ENCODE measurements around the gene IL25. TPM values are rescaled to one million over a fixed set of nuclear protein-coding genes. Genes with fewer than 3 reads are reported as not detected.
A peak's percentile ranks its signal among the peaks of the same experiment; 100 is the strongest.

The IL25 gene
- total and polyA plus RNA-seq, 2 of the 13 experiments (the other 11 are each of a cell fraction or from before 2014, with no cell fraction given): not detected

GRCh38 chr14:23326491-23327332, 45.9 kb upstream of the IL25 start (continued):
- TF ChIP-seq MAFK (conservative IDR thresholded peaks at IDR 0.05 in 1 of 2, IDR thresholded peaks at IDR 0.05 in 1 of 2; ENCODE audit: low read length in 2 of 2) (no peak), ZMAT3 (CRISPR knock-in tag; conservative IDR thresholded peaks at IDR 0.05) (no peak), AHR (CRISPR knock-in tag; IDR thresholded peaks at IDR 0.05) (no peak), ZBTB44 (CRISPR knock-in tag; IDR thresholded peaks at IDR 0.05) (no peak), ONECUT2 (CRISPR knock-in tag; IDR thresholded peaks at IDR 0.05) (no peak), ZNF543 (CRISPR knock-in tag; IDR thresholded peaks at IDR 0.05) (peak; percentile 43; the same call in 1 of the 2 replicates), RARG (CRISPR knock-in tag; IDR thresholded peaks at IDR 0.05; ENCODE audit: low read depth) (no peak; the same call in 1 of the 2 replicates), FOXA1 (IDR thresholded peaks at IDR 0.05) (no peak), FOXA1 (CRISPR knock-in tag; IDR thresholded peaks at IDR 0.05) (no peak), ZBTB46 (CRISPR knock-in tag; IDR thresholded peaks at IDR 0.05; ENCODE audit: borderline replicate concordance) (no peak), HMGXB4 (CRISPR knock-in tag; IDR thresholded peaks at IDR 0.05; ENCODE audit: borderline replicate concordance in 1 of 2, low read depth in 1 of 2) (no peak), BCL6 (CRISPR knock-in tag; IDR thresholded peaks at IDR 0.05) (0 out of 2 replicates have a peak, but pooled peaks have one; percentile 6), CBX2 (IDR thresholded peaks at IDR 0.05; ENCODE audit: low read depth, low read length) (no peak), CBX2 (CRISPR knock-in tag; IDR thresholded peaks at IDR 0.05; ENCODE audit: low read depth) (no peak), RBM39 (IDR thresholded peaks at IDR 0.05; ENCODE audit: low read depth, low read length, poor library complexity, severe bottlenecking) (no peak), ZNF768 (CRISPR knock-in tag; IDR thresholded peaks at IDR 0.05) (peak; percentile 60; the same call in 1 of the 2 replicates), TOPORS (CRISPR knock-in tag; IDR thresholded peaks at IDR 0.05) (no peak), TBL1XR1 (IDR thresholded peaks at IDR 0.05; ENCODE audit: borderline replicate concordance, low read length, partially characterized antibody) (no peak), ZNF784 (CRISPR knock-in tag; IDR thresholded peaks at IDR 0.05; ENCODE audit: borderline replicate concordance) (no peak), BRD4 (CRISPR knock-in tag; IDR thresholded peaks at IDR 0.05) (no peak), ZNF563 (CRISPR knock-in tag; IDR thresholded peaks at IDR 0.05) (no peak), ZNF629 (CRISPR knock-in tag; conservative IDR thresholded peaks at IDR 0.05) (no peak)

Measured in HepG2 (cell line).